Astrocyte of the spinal cord (primary cell): ENCODE results near the gene WNK2.

Experiments used
- DNase-seq: peaks from one replicate; pipeline ENCODE4 v3.0.0; 2011; ENCODE audit warnings: low read depth, low spot score
- H3K4me3 ChIP-seq: 2 replicates; pipeline ENCODE4 v1.5.1; 2011; ENCODE audit warnings: low read depth, mild to moderate bottlenecking, low read length, moderate library complexity
- in situ Hi-C: cut with HindIII; loops from 2 replicates; pipeline ENCODE4 v1.10.0; 2017; ENCODE audit warnings: low sequenced_read_pairs
- TF ChIP-seq, protein P1 (sequence below): IDR thresholded peaks from 2 replicates; pipeline ENCODE4 v1.5.1; 2012; ENCODE audit warnings: low read depth, mild to moderate bottlenecking, low read length, inconsistent platforms

Gene WNK2

GRCh38 chr9:93210974-93211653 is 27.2 kb downstream of the WNK2 start:
- in situ Hi-C loops: no loop called here
- TF ChIP-seq, protein P1, sequence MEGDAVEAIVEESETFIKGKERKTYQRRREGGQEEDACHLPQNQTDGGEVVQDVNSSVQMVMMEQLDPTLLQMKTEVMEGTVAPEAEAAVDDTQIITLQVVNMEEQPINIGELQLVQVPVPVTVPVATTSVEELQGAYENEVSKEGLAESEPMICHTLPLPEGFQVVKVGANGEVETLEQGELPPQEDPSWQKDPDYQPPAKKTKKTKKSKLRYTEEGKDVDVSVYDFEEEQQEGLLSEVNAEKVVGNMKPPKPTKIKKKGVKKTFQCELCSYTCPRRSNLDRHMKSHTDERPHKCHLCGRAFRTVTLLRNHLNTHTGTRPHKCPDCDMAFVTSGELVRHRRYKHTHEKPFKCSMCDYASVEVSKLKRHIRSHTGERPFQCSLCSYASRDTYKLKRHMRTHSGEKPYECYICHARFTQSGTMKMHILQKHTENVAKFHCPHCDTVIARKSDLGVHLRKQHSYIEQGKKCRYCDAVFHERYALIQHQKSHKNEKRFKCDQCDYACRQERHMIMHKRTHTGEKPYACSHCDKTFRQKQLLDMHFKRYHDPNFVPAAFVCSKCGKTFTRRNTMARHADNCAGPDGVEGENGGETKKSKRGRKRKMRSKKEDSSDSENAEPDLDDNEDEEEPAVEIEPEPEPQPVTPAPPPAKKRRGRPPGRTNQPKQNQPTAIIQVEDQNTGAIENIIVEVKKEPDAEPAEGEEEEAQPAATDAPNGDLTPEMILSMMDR: no peak
- DNase-seq: no peak
- H3K4me3 ChIP-seq: no peak overlapping the region

DNA sequence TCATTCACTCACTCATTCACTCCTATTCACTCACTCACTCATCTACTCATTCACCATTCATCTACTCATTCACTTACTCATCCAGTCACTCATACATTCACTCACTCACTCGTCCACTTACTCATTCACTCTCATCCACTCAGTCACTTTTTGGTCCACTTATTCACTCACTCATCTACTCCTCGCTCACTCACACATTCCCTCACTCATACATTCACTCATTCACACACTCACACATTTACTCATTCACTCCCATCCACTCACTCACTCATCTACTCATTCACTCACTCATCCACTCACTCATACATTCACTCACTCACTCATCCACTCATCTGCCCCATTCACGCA is 27.7 kb downstream of the WNK2 start:
- in situ Hi-C loops: no loop called here
- no peak overlapping the region for H3K4me3 ChIP-seq
- DNase-seq: no peak
- TF ChIP-seq, protein P1: no peak

DNA sequence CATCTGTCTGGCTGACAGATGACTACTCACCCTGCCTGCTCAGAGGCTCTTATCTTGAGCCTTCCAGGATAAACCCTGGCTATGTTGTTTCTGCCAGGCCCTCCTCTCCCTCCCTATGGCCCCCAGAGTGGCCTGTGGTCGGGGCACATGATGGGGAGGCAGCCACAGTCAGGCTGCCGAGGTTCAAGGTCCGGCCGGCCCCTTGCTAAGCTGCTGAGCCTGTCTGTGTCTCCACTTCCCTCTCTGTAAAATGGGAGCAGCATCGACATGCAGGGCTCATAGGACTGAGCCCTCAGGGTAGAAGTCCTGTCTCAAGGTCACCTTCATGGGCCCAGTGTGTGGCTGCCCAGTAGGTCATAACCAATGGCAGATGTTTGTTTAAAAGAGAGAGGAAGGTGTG is 28.5 kb downstream of the WNK2 start:
- TF ChIP-seq, protein P1: no peak
- H3K4me3 ChIP-seq: no peak overlapping the region
- in situ Hi-C loops: no loop called here
- DNase-seq: no peak

GRCh38 chr9:93216073-93216365 is 32.1 kb downstream of the WNK2 start:
- in situ Hi-C loops: no loop called here
- DNase-seq: no peak
- no peak overlapping the region for H3K4me3 ChIP-seq
- TF ChIP-seq, protein P1: no peak

GRCh38 chr9:93217706-93218105 is 33.8 kb downstream of the WNK2 start:
- TF ChIP-seq, protein P1: no peak
- in situ Hi-C loops: no loop called here
- DNase-seq: no peak
- H3K4me3 ChIP-seq: no peak overlapping the region

GRCh38 chr9:93218161-93218560 is 34.2 kb downstream of the WNK2 start:
- no peak overlapping the region for H3K4me3 ChIP-seq
- TF ChIP-seq, protein P1: no peak
- no peak for DNase-seq
- in situ Hi-C loops: no loop called here
